Cardiac fibroblast (primary cell): ENCODE results near the gene ROBO1.

Experiments used
- DNase-seq, 2 donors: peaks; one replicate each; pipeline versions ENCODE4 v3.0.0 to v3.0.0-alpha.2; 2010; ENCODE audit warnings: low read depth in 2 of 2
- H3K4me3 ChIP-seq, 2 donors: replicated peaks in 1 of 2; 1 replicate in 1 of 2; 2 replicates in 1 of 2; pipeline ENCODE4 v1.5.1; 2011; ENCODE audit warnings: low read depth in 2 of 2, low read length in 2 of 2, mild to moderate bottlenecking in 2 of 2, moderate library complexity in 1 of 2
- CTCF ChIP-seq: IDR thresholded peaks from one replicate; pipeline ENCODE4 v1.5.1; 2011; ENCODE audit warnings: low read depth, mild to moderate bottlenecking, low read length, inconsistent platforms

Gene ROBO1

GRCh38 chr3:78878789-78879188 is 889.0 kb downstream of the ROBO1 start:
- peak in 1 of 2 donors; percentile 40 for DNase-seq
- H3K4me3 ChIP-seq = no peak overlapping the region
- TF ChIP-seq CTCF = no peak

GRCh38 chr3:78878011-78878410 is 889.8 kb downstream of the ROBO1 start:
- H3K4me3 ChIP-seq = no peak overlapping the region
- DNase-seq = peak in 1 of 2 donors; percentile 80
- no peak for TF ChIP-seq CTCF

GRCh38 chr3:78875851-78876250 is 891.9 kb downstream of the ROBO1 start:
- TF ChIP-seq CTCF = no peak
- DNase-seq = peak in 1 of 2 donors; percentile 80

GRCh38 chr3:78875436-78875835 is 892.4 kb downstream of the ROBO1 start:
- no peak for DNase-seq
- H3K4me3 ChIP-seq = no peak overlapping the region
- no peak for TF ChIP-seq CTCF

More at GRCh38 chr3:78875851-78876250, 891.9 kb downstream of the ROBO1 start:
- H3K4me3 ChIP-seq = no peak overlapping the region

GRCh38 chr3:78873641-78874040 is 894.2 kb downstream of the ROBO1 start:
- no peak for TF ChIP-seq CTCF
- no peak overlapping the region for H3K4me3 ChIP-seq
- peak in 1 of 2 donors; percentile 54 for DNase-seq

- no peak for TF ChIP-seq CTCF
- peak; percentile 62 for DNase-seq
- no peak overlapping the region for H3K4me3 ChIP-seq
Observed at GRCh38 chr3:78872195-78872594, 895.6 kb downstream of the ROBO1 start.

- DNase-seq = peak in 1 of 2 donors; percentile 45
- no peak overlapping the region for H3K4me3 ChIP-seq
- no peak for TF ChIP-seq CTCF
Observed at GRCh38 chr3:78871048-78871447, 896.8 kb downstream of the ROBO1 start.
